Panc1 (cell line): ENCODE data around the gene CHRM2.

ENCODE experiments used
- CTCF ChIP-seq: fragments of 450-650 bp; IDR thresholded peaks from 2 replicates; pipeline ENCODE4 v1.5.1; 2017; ENCODE audit warnings: mild to moderate bottlenecking
- POLR2AphosphoS5 ChIP-seq: IDR thresholded peaks from 2 replicates; pipeline ENCODE4 v1.6.1; 2012; ENCODE audit warnings: mild to moderate bottlenecking, low read depth, low read length, moderate library complexity
- TCF7L2 ChIP-seq: IDR thresholded peaks from 2 replicates; pipeline ENCODE4 v1.6.1; 2011; ENCODE audit warnings: mild to moderate bottlenecking, low read depth, low read length, inconsistent platforms

GRCh38 chr7:136938476-136938875 is 70.0 kb downstream of the CHRM2 start:
- TF ChIP-seq CTCF (no peak), POLR2AphosphoS5 (no peak), TCF7L2 (no peak)
